Activated T-helper 17 cell treated with anti-CD3 and anti-CD28 coated beads, Interleukin-2, amount 50 U/mL, for 72 hours (primary cell): ENCODE measurements around the gene SPATS1. TPM values are rescaled to one million over a fixed set of nuclear protein-coding genes. Genes with fewer than 3 reads are reported as not detected.
"Not testable (repeated sequence)": the region's sequence is repeated elsewhere in the genome, so short reads cannot be mapped to it uniquely, and the experiment has no call there.

Source experiments
- ATAC-seq: fragments of 150-1000 bp; cut with Tn5 transposase; replicated peaks from 2 replicates; pipeline ENCODE4 v1.10.0; 2021; ENCODE audit warnings: mild to moderate bottlenecking, moderate library complexity
- H3K27ac Mint-ChIP-seq: one replicate; pipeline ENCODE4 v1.8.0; 2022; ENCODE audit warnings: mixed read lengths
- H3K27me3 Mint-ChIP-seq: one replicate; pipeline ENCODE4 v1.8.0; 2022; ENCODE audit warnings: mixed read lengths
- H3K36me3 Mint-ChIP-seq: one replicate; pipeline ENCODE4 v1.8.0; 2022; ENCODE audit warnings: low read depth, mild to moderate bottlenecking, mixed read lengths
- H3K4me1 Mint-ChIP-seq: one replicate; pipeline ENCODE4 v1.8.0; 2022; ENCODE audit warnings: mixed read lengths
- H3K4me3 Mint-ChIP-seq: one replicate; pipeline ENCODE4 v1.8.0; 2022; ENCODE audit warnings: mild to moderate bottlenecking, mixed read lengths
- H3K9me3 Mint-ChIP-seq: one replicate; pipeline ENCODE4 v1.8.0; 2022; ENCODE audit warnings: mixed read lengths
- total RNA-seq, 2 donors: library from RNA; stranded (reverse); gene quantifications; one replicate each; pipeline ENCODE4 v1.2.3, GENCODE V29; 2022

Gene SPATS1
- total RNA-seq, 2 donors from 2014 or later = not detected

GRCh38 chr6:44342052-44342451, 398 bp upstream of the SPATS1 start:
- no peaks in the 10 kb centered on the region for H3K4me1 Mint-ChIP-seq
- H3K9me3 Mint-ChIP-seq = no peaks in the 10 kb centered on the region
- ATAC-seq = no peak
- no peak overlapping the region for H3K4me3 Mint-ChIP-seq
- H3K27me3 Mint-ChIP-seq = peaks cover 39% of the 10 kb centered on the region
- no peak overlapping the region for H3K27ac Mint-ChIP-seq
- H3K36me3 Mint-ChIP-seq = no peaks in the 10 kb centered on the region

GRCh38 chr6:44346818-44347217, 4.4 kb downstream of the SPATS1 start:
- not testable (repeated sequence) for H3K4me3 Mint-ChIP-seq, H3K27ac Mint-ChIP-seq, H3K4me1 Mint-ChIP-seq, H3K9me3 Mint-ChIP-seq, ATAC-seq, H3K36me3 Mint-ChIP-seq
- H3K27me3 Mint-ChIP-seq = peaks cover 35% of the 10 kb centered on the region

- Mint-ChIP-seq H3K36me3 (no peaks in the 10 kb centered on the region), H3K9me3 (no peaks in the 10 kb centered on the region), H3K27me3 (peaks cover 10% of the 10 kb centered on the region), H3K4me1 (no peaks in the 10 kb centered on the region), H3K27ac (no peak overlapping the region), H3K4me3 (no peak overlapping the region)
- no peak for ATAC-seq
These were observed 7.6 kb downstream of the SPATS1 start for GRCh38 chr6:44349904-44350649.

GRCh38 chr6:44350650-44350994, 8.2 kb downstream of the SPATS1 start:
- ATAC-seq, H3K27me3 Mint-ChIP-seq, H3K27ac Mint-ChIP-seq, H3K4me1 Mint-ChIP-seq, H3K9me3 Mint-ChIP-seq, H3K4me3 Mint-ChIP-seq, H3K36me3 Mint-ChIP-seq: not testable (repeated sequence)

GRCh38 chr6:44352259-44352658, 9.8 kb downstream of the SPATS1 start:
- Mint-ChIP-seq H3K27ac (no peak overlapping the region), H3K4me3 (no peak overlapping the region), H3K4me1 (no peaks in the 10 kb centered on the region), H3K36me3 (no peaks in the 10 kb centered on the region), H3K27me3 (peaks cover 12% of the 10 kb centered on the region), H3K9me3 (no peaks in the 10 kb centered on the region)
- ATAC-seq = no peak

- ATAC-seq = no peak
- Mint-ChIP-seq H3K36me3 (no peaks in the 10 kb centered on the region), H3K27me3 (peaks cover 10% of the 10 kb centered on the region), H3K9me3 (no peaks in the 10 kb centered on the region), H3K4me1 (no peaks in the 10 kb centered on the region), H3K4me3 (no peak overlapping the region), H3K27ac (no peak overlapping the region)
These were observed 10.9 kb downstream of the SPATS1 start for GRCh38 chr6:44353336-44353735.

GRCh38 chr6:44355640-44356039, 13.2 kb downstream of the SPATS1 start:
- Mint-ChIP-seq H3K9me3 (no peaks in the 10 kb centered on the region), H3K4me1 (no peaks in the 10 kb centered on the region), H3K27me3 (peaks cover 8% of the 10 kb centered on the region), H3K36me3 (no peaks in the 10 kb centered on the region), H3K27ac (no peak overlapping the region), H3K4me3 (no peak overlapping the region)
- ATAC-seq = no peak

GRCh38 chr6:44356487-44356886, 14.0 kb downstream of the SPATS1 start:
- Mint-ChIP-seq H3K27ac (no peak overlapping the region), H3K36me3 (no peaks in the 10 kb centered on the region), H3K9me3 (no peaks in the 10 kb centered on the region), H3K4me3 (no peak overlapping the region), H3K27me3 (peaks cover 8% of the 10 kb centered on the region), H3K4me1 (no peaks in the 10 kb centered on the region)
- ATAC-seq = no peak

GRCh38 chr6:44359973-44360372, 17.5 kb downstream of the SPATS1 start:
- Mint-ChIP-seq H3K36me3 (no peaks in the 10 kb centered on the region), H3K4me1 (no peaks in the 10 kb centered on the region), H3K9me3 (no peaks in the 10 kb centered on the region), H3K27me3 (peaks cover 11% of the 10 kb centered on the region), H3K4me3 (no peak overlapping the region), H3K27ac (no peak overlapping the region)
- ATAC-seq = no peak

GRCh38 chr6:44361947-44362346, 19.5 kb downstream of the SPATS1 start:
- no peak for ATAC-seq
- peaks cover 10% of the 10 kb centered on the region for H3K27me3 Mint-ChIP-seq
- no peaks in the 10 kb centered on the region for H3K4me1 Mint-ChIP-seq

GRCh38 chr6:44363377-44363926, 21.0 kb downstream of the SPATS1 start:
- no peak for ATAC-seq
- Mint-ChIP-seq H3K4me1 (no peaks in the 10 kb centered on the region), H3K27ac (no peak overlapping the region), H3K36me3 (no peaks in the 10 kb centered on the region), H3K4me3 (no peak overlapping the region), H3K27me3 (peaks cover 15% of the 10 kb centered on the region), H3K9me3 (no peaks in the 10 kb centered on the region)

More at GRCh38 chr6:44361947-44362346, 19.5 kb downstream of the SPATS1 start:
- Mint-ChIP-seq H3K27ac (no peak overlapping the region), H3K36me3 (no peaks in the 10 kb centered on the region), H3K4me3 (no peak overlapping the region), H3K9me3 (no peaks in the 10 kb centered on the region)

- Mint-ChIP-seq H3K27ac (no peak overlapping the region), H3K4me1 (no peaks in the 10 kb centered on the region)
These were observed 24.3 kb downstream of the SPATS1 start for GRCh38 chr6:44366781-44367180.

GRCh38 chr6:44367681-44368080, 25.2 kb downstream of the SPATS1 start:
- Mint-ChIP-seq H3K27me3 (peaks cover 18% of the 10 kb centered on the region), H3K4me1 (no peaks in the 10 kb centered on the region), H3K4me3 (no peak overlapping the region), H3K9me3 (no peaks in the 10 kb centered on the region), H3K36me3 (no peaks in the 10 kb centered on the region), H3K27ac (no peak overlapping the region)
- no peak for ATAC-seq

More at GRCh38 chr6:44366781-44367180, 24.3 kb downstream of the SPATS1 start:
- Mint-ChIP-seq H3K9me3 (no peaks in the 10 kb centered on the region), H3K36me3 (no peaks in the 10 kb centered on the region), H3K4me3 (no peak overlapping the region), H3K27me3 (peaks cover 21% of the 10 kb centered on the region)
- no peak for ATAC-seq

- no peaks in the 10 kb centered on the region for H3K9me3 Mint-ChIP-seq
These were observed 30.6 kb downstream of the SPATS1 start for GRCh38 chr6:44373051-44373450.

GRCh38 chr6:44373787-44374186, 31.3 kb downstream of the SPATS1 start:
- Mint-ChIP-seq H3K4me1 (no peaks in the 10 kb centered on the region), H3K36me3 (no peaks in the 10 kb centered on the region), H3K4me3 (no peak overlapping the region), H3K27ac (no peak overlapping the region), H3K9me3 (no peaks in the 10 kb centered on the region), H3K27me3 (peaks cover 15% of the 10 kb centered on the region)
- ATAC-seq = no peak

More at GRCh38 chr6:44373051-44373450, 30.6 kb downstream of the SPATS1 start:
- Mint-ChIP-seq H3K27ac (no peak overlapping the region), H3K27me3 (peaks cover 19% of the 10 kb centered on the region), H3K4me1 (no peaks in the 10 kb centered on the region), H3K36me3 (no peaks in the 10 kb centered on the region), H3K4me3 (no peak overlapping the region)
- no peak for ATAC-seq
